Keratinocyte (primary cell): ENCODE data around the gene PCGF2.

Experiments used
- EZH2 ChIP-seq: IDR thresholded peaks from one replicate; pipeline ENCODE4 v1.6.1; 2012; ENCODE audit warnings: inconsistent platforms, mild to moderate bottlenecking, low read length, moderate library complexity
- TF ChIP-seq, protein P1 (sequence below), 3 experiments: IDR thresholded peaks in 1 of 3; conservative IDR thresholded peaks in 1 of 3; optimal IDR thresholded peaks in 1 of 3; 2 replicates in 2 of 3; 3 replicates in 1 of 3; pipeline versions ENCODE3 to v1.5.1; 2011; ENCODE audit warnings: low read length in 3 of 3, mild to moderate bottlenecking in 3 of 3, moderate library complexity in 2 of 3, control low read depth in 1 of 3, inconsistent platforms in 1 of 3; ENCODE audit not compliant: insufficient read depth in 2 of 3; ENCODE audit errors: extremely low read depth in 1 of 3

DNA sequence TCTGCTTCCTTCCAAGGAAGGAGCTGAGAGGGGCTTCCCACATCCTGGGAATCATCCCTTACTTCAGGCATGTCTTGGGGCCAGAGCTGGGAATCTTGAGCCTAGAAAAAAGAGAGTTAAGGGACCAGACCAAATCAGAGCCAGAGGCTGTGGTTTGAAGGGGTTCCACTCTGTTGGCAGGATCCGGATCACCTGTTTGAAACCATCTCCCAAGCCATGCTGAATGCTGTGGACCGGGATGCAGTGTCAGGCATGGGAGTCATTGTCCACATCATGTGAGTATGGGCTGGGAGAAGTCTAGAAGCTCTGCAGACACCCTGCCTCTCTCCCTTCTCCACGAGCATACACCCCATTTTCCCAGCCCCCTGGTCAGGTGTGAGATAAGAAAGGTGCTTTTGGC lies 14.1 kb upstream of the PCGF2 start:
- TF ChIP-seq, protein P1, sequence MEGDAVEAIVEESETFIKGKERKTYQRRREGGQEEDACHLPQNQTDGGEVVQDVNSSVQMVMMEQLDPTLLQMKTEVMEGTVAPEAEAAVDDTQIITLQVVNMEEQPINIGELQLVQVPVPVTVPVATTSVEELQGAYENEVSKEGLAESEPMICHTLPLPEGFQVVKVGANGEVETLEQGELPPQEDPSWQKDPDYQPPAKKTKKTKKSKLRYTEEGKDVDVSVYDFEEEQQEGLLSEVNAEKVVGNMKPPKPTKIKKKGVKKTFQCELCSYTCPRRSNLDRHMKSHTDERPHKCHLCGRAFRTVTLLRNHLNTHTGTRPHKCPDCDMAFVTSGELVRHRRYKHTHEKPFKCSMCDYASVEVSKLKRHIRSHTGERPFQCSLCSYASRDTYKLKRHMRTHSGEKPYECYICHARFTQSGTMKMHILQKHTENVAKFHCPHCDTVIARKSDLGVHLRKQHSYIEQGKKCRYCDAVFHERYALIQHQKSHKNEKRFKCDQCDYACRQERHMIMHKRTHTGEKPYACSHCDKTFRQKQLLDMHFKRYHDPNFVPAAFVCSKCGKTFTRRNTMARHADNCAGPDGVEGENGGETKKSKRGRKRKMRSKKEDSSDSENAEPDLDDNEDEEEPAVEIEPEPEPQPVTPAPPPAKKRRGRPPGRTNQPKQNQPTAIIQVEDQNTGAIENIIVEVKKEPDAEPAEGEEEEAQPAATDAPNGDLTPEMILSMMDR (optimal IDR thresholded peaks at IDR 0.05 in 1 of 3, IDR thresholded peaks at IDR 0.05 in 1 of 3, conservative IDR thresholded peaks at IDR 0.05 in 1 of 3; ENCODE audit: extremely low read depth in 1 of 3, insufficient read depth in 2 of 3, low read length in 3 of 3): no peak
- TF ChIP-seq EZH2: no peak
